Cardiac septum (tissue), 1 donor: ENCODE measurements around the gene TMEM179. TPM values are rescaled to one million over a fixed set of nuclear protein-coding genes. Genes with fewer than 3 reads are reported as not detected.

Experiments
- DNase-seq: peaks from one replicate; pipeline ENCODE4 v3.0.0-alpha.2; 2020; ENCODE audit warnings: low spot score
- intact Hi-C: fragments of 100-400 bp; cut with DNase I; formaldehyde crosslinking; loops from one replicate; pipeline ENCODE4 v1.14.0; 2022
- total RNA-seq: library from RNA; stranded (reverse); fragmentation: NEBNext Ultra II Directional; extraction: Animal tissue kit (Norgen Biotek cat#: 25700); gene quantifications from one replicate; pipeline ENCODE4 v1.2.1, GENCODE V29; 2021
- donor health status: DM: no; HTN: no; CAD: no.

Gene TMEM179
- total RNA-seq, 1 donor from 2014 or later: 0.89 TPM

DNA sequence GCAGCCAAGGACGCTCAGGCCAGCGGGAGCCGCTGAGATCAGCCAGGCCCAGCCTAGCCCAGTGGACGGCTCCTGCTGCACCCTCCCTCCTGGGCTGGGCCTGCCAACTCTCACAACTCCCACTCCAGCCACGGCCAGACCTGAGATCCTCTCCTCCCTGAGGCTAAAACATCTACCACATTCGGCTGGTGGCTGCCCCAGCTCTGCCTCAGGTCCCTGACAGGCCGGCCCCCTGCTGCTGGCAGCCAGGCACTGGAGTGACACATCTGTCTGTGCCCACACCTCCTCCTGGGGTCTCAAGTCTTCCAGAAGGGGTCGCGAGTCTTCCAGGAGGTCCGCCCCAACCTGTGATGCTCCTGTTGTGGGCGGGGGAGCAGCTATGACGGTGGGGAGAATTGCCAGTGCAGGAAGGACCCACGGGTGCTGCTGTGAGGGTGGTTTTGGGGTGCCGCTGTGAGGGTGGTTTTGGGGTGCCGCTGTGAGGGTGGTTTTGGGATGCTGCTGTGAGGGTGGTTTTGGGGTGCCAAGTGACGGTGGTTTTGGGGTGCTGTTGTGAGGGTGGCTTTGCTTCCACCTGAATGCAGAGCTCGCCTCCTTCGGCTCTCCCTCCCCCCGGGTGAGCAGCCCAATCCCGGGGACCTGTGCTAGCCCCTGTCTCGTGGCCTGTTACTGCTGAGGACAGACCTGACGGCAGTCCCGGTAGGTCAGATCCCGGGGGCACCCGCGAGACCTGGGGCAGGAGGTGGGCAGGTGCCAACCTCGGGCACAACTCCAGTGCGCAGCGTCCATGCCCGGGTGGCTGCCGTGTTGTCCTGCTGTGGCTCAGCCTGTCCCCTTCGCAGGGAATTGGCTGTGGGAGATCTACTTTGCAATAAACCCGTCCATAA lies 52.5 kb downstream of the TMEM179 start:
- peak; percentile 71 for DNase-seq

DNA sequence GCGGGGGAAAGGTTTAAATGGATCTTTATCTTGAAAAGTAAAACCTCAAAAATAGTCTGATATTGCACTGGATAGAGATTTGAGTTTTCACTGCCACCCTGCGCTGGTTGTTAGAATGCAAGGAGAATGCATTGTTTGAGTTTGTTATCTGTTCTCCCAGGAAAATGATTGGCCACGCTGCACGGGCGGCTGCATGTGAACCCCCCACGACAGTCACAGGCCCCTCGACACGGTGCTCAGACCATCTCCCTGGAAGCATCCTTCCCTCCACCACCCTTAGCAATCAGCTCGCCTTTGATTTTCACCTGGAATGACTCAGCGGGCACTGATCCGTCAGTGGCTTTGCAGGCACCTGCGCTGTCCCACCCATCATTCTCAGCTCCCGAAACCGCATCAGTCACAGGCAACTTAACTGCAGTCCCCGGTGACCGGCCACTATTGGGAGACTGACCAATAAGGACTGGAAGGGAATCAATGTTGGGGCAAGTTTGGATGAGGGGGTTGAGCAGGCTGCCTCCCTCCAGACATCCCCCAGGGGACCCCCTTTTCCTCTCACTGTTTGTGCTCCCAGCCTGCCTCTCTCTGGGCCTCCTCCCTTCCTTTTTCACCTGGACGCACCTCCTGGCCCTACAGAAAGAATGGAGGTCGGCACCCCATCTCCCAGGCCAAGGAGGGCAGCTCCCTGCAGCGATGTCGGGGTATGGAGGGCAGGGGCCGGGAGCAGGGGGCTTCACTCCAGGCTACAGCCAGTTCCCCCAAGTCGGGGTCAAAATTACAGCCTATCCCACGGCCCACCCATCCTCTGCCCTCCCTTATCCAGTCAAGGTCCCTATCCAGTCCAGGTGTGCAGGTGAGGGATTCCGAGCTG lies 53.5 kb downstream of the TMEM179 start:
- intact Hi-C loops: no loop called here
- peak; percentile 69 for DNase-seq

More for the DNA sequence above, 52.5 kb downstream of the TMEM179 start:
- intact Hi-C loops: no loop called here

DNA sequence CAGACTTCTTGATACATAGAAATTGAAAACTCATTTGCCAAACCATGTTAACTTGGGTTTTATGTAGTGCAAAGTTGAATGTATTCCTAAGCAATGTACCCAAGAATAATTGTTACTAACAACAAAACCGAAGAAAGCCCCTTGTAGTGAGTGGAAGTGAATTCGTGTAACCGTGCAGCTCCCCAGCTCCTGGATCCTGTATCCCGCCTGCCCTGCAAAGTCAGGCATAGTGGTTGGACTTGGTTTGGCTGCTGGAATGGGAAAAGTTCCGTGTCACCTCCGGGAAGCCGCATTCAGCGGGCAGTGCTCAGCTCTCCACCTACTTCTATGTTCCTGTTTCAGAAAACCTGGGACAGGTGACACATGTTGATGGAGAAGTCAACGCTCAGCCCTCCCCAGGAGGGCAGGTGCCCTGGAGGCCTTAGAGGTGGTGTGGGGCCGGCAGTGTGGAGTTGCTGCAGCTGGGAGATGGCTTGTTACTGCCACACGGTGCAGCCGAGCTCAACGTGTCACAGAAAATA lies 54.2 kb downstream of the TMEM179 start:
- peak; percentile 12 for DNase-seq
- intact Hi-C loops: no loop called here

DNA sequence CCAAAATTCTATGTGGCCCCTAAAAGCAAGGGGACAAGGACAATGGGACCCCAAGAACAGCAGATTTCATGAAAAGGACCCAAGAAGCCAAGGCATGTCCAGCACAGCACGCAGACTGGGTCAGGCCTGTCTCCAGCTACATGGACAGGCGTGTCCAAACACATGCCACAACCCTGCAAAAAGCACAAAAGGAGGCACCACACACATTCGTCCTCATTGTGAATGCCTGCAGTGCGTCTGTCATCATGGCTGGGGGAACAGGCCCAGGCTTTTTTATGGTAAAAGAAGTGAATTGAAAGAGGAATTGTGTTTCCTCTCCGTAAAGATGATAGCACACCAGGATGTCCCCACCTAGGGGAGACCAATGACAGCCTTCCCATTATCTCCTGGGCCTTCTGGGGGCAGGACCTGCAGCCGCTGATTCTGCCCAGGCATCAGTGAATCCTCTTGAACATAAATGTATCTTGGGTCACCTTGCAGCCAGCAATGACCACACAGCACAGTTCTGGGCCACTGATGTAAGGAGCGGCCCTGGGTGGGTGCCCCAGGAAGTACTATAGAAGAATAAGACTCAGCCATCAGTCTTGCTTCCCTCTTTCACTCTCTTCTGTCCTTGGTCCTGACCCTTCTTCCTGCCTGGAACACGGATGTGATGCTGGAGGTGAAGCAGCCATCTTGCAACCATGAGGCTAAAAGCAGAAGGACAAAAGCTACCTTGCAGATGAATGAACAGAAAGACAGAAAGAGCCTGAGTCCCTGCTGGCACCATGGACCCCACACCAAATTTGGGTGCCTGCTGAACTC lies 54.8 kb downstream of the TMEM179 start:
- intact Hi-C loops: no loop called here
- DNase-seq: peak; percentile 41

DNA sequence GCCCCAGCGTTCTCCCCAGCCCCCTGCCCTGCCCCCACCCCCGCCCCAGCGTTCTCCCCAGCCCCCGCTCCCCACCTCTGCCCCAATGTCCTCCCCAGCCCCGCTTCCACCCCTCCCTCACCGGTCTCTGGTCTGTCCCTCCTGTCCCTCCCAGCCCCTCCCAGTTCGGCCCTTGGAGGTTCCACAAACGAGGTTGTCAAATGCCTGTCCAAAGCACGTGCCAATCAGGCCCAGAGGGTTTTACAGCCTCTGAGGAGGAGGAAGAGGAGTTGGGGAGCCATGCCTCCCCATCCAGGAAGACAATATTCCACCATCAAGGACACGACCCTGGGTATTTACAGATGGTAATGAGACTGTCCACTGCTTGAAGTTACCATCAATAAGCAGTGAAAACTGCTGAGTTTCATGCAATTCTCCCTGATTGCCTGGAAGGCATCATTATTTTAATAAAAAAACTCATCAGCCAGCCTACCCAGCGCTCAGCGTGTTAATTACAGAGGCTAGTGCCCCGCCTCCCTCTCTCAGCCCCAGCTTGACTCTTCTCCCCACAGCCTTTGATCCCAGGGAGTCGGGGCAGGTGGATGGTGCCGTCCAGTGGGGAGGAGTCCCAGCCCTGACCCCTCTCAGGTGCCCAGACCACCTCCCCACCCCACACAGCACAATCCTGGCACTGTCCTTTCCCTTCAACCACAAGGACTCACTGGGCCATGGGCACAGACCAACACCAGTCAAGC lies 55.6 kb downstream of the TMEM179 start:
- peak; percentile 60 for DNase-seq
- intact Hi-C loops: no loop called here

DNA sequence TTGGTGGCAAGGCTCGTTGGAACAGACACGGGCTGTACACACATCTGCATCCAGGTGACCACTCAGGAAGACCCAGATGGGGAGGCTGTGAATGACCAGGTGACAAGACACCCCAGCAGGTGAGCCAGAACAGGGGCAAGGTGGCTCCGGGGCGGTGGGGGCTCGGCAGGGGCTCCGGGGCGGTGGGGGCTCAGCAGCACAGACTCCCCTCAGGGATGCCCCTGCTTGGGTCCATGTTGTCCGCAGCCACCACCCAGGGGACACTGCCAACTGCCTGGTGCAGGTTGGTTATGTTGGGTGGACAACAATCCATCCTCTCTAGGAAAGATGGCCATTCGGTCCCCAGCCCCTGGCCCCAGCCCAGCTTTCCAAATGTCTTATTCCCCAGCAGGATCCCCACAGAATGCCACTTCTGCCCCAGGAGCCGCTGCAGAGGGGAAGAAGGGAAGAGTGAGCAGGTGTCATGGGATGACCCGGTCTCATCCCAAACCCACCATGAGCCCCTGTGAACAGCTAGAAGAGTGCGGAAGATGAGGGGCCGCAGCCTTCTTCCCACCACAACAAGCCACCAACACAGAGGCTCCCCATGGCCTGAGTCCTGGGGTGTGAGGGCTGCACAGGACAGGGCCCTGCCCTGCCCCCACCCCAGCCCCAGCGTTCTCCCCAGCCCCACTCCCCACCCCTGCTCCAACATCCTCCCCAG lies 56.4 kb downstream of the TMEM179 start:
- DNase-seq: peak; percentile 47

DNA sequence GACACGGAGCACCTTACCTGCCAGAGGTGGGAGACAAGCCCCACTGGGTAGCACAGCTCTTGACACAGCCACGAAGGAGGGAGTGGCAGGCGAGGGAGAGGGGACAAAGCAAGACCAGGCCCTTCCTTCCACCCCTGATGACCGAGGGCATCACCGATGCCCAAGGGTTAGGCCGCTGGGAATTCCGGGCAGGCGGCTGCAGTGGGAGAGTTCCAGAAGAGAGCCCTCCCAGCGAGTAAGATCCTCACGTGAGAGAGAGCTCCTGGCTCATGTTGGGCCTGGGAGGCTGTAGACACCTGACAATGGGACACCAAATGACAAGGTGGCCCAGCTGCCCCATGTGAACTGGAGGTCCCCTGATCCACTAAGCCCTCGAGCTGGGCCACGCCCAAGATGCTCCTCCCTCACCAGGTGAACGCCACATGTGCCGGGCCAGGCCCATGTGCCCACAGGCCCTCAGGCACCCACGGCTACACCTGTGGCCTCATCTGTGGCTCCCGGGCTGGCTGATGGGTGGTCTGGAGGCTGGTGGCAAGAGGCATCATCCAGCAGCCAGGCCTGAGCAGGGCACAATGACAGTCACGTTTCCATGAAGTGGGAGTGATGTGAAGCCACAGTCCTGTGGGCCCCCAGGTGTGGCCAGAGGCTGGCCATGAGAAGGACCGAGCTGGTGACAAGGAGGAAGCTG lies 57.1 kb downstream of the TMEM179 start:
- peak; percentile 76 for DNase-seq

More for the DNA sequence above, 56.4 kb downstream of the TMEM179 start:
- intact Hi-C loops: no loop called here

DNA sequence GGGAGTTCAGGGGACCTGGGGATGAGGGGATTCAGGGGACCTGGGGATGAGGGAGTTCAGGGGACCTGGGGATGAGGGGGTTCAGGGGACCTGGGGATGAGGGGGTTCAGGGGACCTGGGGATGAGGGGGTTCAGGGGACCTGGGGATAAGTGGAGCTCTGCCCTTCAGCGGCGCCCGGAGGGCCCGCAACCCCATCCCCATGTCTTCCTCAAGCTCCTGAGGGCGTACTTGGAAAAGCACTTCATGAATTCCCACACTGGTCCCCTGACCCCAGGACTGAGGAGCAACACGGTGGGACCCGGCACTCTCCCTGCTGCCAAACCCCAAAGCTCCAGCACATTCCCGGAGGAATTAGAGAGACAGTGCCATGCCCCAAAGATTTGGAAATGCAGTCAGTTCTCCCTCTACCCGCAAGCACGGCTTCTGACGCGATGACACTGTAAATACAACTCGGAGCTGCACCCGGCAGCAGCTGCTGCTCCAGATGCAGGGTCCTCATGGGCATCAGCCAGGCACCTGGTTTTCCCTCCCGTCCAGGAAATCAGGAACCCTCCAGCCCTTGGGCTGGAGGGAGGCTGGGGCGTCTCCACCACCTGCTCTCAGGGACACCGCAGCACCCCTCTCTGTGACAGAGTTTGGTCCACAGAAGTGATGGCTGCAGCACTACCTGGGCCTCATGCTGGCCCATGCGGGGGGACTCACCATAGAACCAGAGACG lies 57.8 kb downstream of the TMEM179 start:
- DNase-seq: peak; percentile 72
- intact Hi-C loops: no loop called here

More for the DNA sequence above, 57.1 kb downstream of the TMEM179 start:
- intact Hi-C loops: no loop called here

DNA sequence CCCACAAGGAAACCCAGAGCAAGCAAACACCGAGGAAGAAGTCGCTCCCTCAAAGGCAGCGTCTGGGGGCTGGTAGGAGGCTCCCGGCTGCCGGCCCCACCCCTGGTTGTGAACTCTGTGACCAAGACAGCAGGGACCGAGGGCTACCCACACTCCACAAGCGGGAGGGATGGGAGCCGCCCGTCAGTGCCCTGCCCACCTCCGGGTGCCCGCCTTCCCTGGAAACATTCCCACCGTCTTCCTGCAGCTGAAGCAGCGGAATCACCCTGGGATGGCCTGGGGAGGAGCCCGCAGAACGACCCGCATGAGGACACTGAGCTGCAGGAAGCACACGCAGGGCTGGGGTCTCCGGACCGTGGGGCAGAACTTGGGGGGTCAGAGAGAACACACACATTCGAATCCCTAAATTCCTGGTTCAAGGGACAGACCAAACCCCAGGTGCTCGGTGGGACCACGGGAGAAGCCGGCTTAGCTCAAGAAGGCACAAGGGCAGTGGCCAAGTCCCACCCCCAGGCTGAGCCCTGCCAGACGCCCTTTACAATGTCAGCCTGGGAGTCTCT lies 58.5 kb downstream of the TMEM179 start:
- DNase-seq: peak; percentile 74
- intact Hi-C loops: no loop called here

DNA sequence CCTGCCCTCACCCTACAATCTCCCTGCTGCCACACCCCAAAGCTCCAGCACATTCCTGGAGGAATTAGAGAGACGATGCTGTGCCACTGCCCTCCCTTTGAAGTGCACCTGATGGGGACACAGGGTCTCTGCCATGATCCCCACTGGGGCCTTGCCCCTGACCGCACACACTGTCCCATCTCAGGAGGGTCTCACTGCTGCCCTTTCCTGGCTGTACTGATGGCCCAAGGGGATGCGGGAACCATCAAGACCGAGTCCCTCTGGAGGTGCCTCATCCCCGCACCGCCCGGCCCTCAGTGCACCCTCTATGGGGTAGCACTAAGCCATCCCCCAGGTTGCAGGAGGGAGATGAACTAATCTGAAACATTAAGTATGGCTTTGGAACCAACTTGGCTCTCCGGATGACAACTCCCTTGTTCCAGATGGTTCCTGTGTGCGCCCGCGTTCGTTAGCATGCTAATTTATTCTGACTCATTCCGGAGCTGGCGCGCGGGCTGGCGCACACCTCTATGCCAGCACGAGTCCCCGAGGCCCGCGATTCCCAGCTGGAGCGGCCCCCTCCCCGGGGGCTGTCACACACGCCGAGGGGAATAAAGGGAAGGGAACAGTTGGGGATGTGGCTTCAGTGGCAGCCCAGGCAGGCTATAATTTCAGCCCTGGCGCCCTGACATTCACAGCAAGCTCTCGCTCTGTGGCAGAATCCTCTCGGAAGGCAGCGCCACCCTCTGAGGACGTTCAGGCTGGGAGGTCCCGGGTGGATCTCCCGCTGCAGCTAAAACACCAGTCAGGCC lies 59.2 kb downstream of the TMEM179 start:
- intact Hi-C loops: no loop called here
- DNase-seq: peak; percentile 60

DNA sequence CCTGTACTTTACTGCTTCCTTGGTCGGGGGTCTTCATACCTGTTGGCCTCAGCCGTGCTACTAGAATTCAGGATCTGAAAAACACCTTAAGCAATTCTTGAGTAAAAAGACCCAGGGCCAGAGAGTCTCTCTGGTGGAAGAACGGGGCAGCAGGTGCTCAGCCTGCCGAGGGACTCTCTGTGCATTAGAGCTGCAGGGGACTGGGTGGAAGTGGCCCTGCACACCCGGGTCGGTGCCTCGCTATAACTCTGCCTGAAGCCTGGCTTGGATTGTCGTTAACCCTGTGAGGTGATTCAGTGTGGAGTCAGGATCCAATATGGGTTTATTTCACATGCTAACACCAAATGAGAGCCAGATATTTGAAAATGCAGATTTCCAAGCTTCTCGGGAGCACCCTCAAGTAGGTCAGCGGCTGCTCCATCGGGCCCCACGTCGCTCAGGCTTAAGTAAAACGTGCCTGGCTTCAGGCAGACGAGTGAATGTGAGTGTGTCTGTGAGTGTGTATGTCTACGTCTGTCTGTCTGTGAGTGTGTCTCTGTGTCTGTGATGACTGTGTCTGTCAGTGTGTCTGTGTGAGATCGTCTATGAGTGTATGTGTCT lies 60.1 kb downstream of the TMEM179 start:
- intact Hi-C loops: no loop called here
- peak; percentile 14 for DNase-seq

DNA sequence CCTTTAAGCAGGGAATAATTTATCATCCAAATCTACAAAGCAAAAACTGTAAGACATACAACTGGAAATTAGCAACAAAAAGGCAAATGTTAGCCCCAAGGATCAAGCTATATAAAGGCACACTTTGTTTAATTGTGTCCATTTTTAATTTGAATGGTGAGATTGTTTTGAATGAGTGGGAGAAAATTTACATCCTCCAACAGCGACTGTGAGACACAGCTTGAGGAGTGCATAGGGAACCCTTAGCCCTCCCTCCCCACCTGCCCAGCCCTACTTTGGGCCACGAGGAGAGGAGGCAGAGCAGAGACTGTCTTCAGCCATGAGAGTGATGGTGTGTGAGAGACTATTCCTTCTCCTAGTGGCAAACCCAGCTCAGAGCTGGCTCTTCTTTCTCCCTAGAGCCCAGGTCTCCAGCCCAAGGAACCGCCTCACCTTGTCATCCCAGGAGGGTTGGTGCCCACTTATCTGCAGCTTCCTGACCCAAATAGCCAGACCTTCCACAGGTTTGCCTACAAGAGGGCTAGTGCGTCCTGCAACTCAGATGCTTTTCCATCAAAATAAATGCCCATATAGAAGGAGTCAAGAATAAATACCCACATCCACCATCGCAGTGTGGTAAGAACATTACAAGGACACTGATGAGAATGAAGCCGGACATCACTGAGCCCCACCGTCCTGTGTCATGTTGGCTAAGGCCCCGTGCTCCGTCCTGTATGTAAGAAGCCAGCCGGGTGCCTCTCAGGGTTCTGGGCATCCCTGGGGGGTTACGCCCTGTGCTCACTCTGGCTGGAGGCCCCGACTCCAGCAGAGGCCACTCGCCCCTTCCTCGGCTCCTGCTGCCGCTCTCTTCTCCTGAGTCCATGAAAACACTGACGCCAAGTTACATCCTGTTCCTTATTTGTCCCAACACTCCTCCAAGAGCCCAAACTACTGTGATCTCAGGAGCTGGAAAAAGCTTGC lies 61.4 kb downstream of the TMEM179 start:
- intact Hi-C loops: no loop called here

DNA sequence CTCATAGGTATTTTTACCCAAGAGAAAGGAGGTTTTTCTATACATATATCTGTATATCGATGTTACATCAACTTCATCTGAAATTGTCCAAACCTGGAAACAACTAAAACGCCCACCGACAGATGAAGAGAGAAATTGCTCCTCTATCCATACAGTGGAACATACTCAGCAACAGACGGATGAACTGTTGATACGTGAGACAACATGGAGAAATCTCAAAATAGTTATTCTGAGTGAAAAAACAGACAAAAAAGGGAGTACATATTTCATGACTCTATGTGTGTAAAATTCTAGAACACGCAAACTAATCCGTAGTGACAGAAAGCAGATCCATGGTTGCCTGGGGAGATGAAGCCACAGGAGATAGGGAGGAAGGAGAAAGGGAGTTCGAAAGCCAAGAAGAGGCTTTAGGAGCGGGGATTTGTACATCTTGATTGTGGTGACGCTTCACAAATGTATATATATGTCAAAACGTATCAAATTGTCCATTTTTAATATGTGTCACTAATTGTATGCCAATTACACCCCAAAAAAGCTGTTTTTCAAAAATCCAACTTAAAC lies 62.6 kb downstream of the TMEM179 start:
- intact Hi-C loops: no loop called here
- no peak for DNase-seq

More for the DNA sequence above, 61.4 kb downstream of the TMEM179 start:
- peak; percentile 59 for DNase-seq
